Heart left ventricle (tissue), 13 donors: ENCODE data around the gene PRDM16.

ENCODE experiments used
- POLR2A ChIP-seq, 2 donors: fragments of 450-650 bp; IDR thresholded peaks; one replicate each; pipeline ENCODE4 v1.6.1; 2017; ENCODE audit warnings: antibody characterized with exemption in 2 of 2, mild to moderate bottlenecking in 2 of 2, moderate library complexity in 2 of 2
- TF ChIP-seq, protein P1 (sequence below), 12 donors: fragments of 200-600 bp; sonication (generic) in 4 of 12; IDR thresholded peaks; one replicate each; pipeline versions ENCODE4 v1.5.0 to v1.8.0; 2018 to 2022; ENCODE audit warnings: antibody characterized with exemption in 12 of 12, mild to moderate bottlenecking in 5 of 12
- donor health status: ischemic (EF 13 %, LVEDD 7.1; RV severe dilation, severe dysfunction).
- donor health status: DM: no; HTN: yes; CAD: no.
- donor health status: DM: no; HTN: no; CAD: no.
- donor health status: ischemic (EF 25% LVEDD 6.9; RV normal size, moderate dysfunction).
- donor health status: ischemic (EF 25% LVEDD 5.7; RV mildly dilated, moderate dysfunction).
- donor health status: ischemic (EF 35%, LVEDD 5.7; RV mildly dilated, moderate dysfunction).
- donor health status: nonischemic (EF 11% LVEDD 7.7; RV severe dilation, severe dysfunction).
- donor health status: DM: yes; HTN: yes; CAD: no.
- donor health status: PGD.
- donor health status: ischemic (EF 29% LVEDD 5.4; RV normal size, mild dysfunction).
- donor health status: nonischemic (EF 23%, LVEDD 6.1; RV moderate dilation, normal function).

DNA sequence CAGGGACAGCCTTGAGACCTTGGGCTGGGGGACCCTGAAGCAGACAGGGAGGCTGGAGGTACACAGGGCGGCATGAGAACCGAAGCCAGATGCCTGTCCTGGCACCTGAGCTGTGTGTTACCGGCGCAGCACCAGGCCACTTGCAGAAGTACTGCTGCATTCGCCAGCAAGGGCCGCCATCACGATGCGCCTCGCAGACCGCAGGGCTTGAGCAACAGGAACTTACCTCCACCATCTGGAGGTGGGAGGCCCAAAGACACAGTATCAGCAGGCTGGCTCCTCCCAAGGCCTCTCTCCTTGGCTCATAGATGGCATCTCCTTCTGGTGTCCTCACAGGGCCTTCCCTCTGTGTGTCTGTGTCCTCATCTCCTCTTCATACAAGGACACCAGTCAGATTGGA, 90.1 kb downstream of the PRDM16 start:
- TF ChIP-seq, protein P1, sequence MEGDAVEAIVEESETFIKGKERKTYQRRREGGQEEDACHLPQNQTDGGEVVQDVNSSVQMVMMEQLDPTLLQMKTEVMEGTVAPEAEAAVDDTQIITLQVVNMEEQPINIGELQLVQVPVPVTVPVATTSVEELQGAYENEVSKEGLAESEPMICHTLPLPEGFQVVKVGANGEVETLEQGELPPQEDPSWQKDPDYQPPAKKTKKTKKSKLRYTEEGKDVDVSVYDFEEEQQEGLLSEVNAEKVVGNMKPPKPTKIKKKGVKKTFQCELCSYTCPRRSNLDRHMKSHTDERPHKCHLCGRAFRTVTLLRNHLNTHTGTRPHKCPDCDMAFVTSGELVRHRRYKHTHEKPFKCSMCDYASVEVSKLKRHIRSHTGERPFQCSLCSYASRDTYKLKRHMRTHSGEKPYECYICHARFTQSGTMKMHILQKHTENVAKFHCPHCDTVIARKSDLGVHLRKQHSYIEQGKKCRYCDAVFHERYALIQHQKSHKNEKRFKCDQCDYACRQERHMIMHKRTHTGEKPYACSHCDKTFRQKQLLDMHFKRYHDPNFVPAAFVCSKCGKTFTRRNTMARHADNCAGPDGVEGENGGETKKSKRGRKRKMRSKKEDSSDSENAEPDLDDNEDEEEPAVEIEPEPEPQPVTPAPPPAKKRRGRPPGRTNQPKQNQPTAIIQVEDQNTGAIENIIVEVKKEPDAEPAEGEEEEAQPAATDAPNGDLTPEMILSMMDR (IDR thresholded peaks at IDR 0.05) = no peak
- no peak for TF ChIP-seq POLR2A (IDR thresholded peaks at IDR 0.05)
